GM23338 (cell line): ENCODE data around the gene ZGLP1. TPM values are rescaled to one million over a fixed set of nuclear protein-coding genes. Genes with fewer than 3 reads are reported as not detected.

ENCODE experiments used
- ATAC-seq: fragments of 200-7000 bp; cut with Tn5 transposase; 3 replicates; pipeline ENCODE4 v1.9.1; 2020
- DNase-seq: peaks from one replicate; pipeline ENCODE4 v3.0.0-alpha.2; 2015; ENCODE audit warnings: low spot score
- H2AFZ ChIP-seq: fragments of 200-600 bp; sonication (generic); 2 replicates; pipeline ENCODE4 v1.8.0; 2016; ENCODE audit warnings: antibody characterized with exemption, mild to moderate bottlenecking, moderate library complexity
- H3F3A ChIP-seq: fragments of 200-600 bp; sonication (generic); replicated peaks from 2 replicates; pipeline ENCODE4 v1.8.0; 2017; ENCODE audit warnings: antibody characterized with exemption, mixed run types, low read depth
- H3K27ac ChIP-seq: fragments of 200-600 bp; sonication (generic); 2 replicates; pipeline ENCODE4 v1.6.1; 2016; ENCODE audit warnings: low read depth
- H3K27me3 ChIP-seq: fragments of 200-600 bp; sonication (generic); 2 replicates; pipeline ENCODE4 v1.8.0; 2016; ENCODE audit warnings: mild to moderate bottlenecking, mixed run types, moderate library complexity; ENCODE audit not compliant: insufficient read depth
- H3K36me3 ChIP-seq: fragments of 200-600 bp; sonication (generic); 2 replicates; pipeline ENCODE4 v1.8.0; 2016; ENCODE audit warnings: mild to moderate bottlenecking; ENCODE audit not compliant: insufficient read depth
- H3K4me1 ChIP-seq: fragments of 200-600 bp; sonication (generic); 2 replicates; pipeline ENCODE4 v1.8.0; 2016; ENCODE audit warnings: mild to moderate bottlenecking, moderate library complexity; ENCODE audit not compliant: insufficient read depth
- H3K4me2 ChIP-seq: fragments of 200-600 bp; sonication (generic); 2 replicates; pipeline ENCODE4 v1.7.1; 2017; ENCODE audit warnings: mixed run types
- H3K4me3 ChIP-seq: fragments of 200-600 bp; sonication (generic); 2 replicates; pipeline ENCODE4 v1.6.1; 2016; ENCODE audit warnings: mixed run types
- H3K79me2 ChIP-seq: fragments of 200-600 bp; sonication (generic); replicated peaks from 2 replicates; pipeline ENCODE4 v1.8.0; 2017; ENCODE audit warnings: mild to moderate bottlenecking; ENCODE audit not compliant: insufficient read depth
- H3K9me2 ChIP-seq: fragments of 200-600 bp; sonication (generic); 2 replicates; pipeline ENCODE4 v1.8.0; 2017; ENCODE audit not compliant: insufficient read depth
- H4K20me1 ChIP-seq: fragments of 200-600 bp; sonication (generic); replicated peaks from 2 replicates; pipeline ENCODE4 v1.8.0; 2017; ENCODE audit warnings: mild to moderate bottlenecking; ENCODE audit not compliant: insufficient read depth
- H3K27ac Mint-ChIP-seq: 2 replicates; pipeline ENCODE4 v1.8.0; 2020; ENCODE audit warnings: inconsistent platforms, mild to moderate bottlenecking, moderate library complexity, mixed read lengths
- H3K27me3 Mint-ChIP-seq: 3 replicates; pipeline ENCODE4 v1.8.0; 2022; ENCODE audit warnings: low read depth, mild to moderate bottlenecking, moderate library complexity, mixed read lengths, inconsistent platforms; ENCODE audit not compliant: insufficient read depth, poor library complexity
- H3K36me3 Mint-ChIP-seq: 3 replicates; pipeline ENCODE4 v1.8.0; 2021; ENCODE audit warnings: low read depth, mild to moderate bottlenecking, inconsistent platforms, moderate library complexity, mixed read lengths
- H3K4me1 Mint-ChIP-seq: 3 replicates; pipeline ENCODE4 v1.8.0; 2020; ENCODE audit warnings: mild to moderate bottlenecking, inconsistent platforms, mixed read lengths
- H3K4me3 Mint-ChIP-seq: 3 replicates; pipeline ENCODE4 v1.8.0; 2021; ENCODE audit warnings: moderate library complexity, mild to moderate bottlenecking, inconsistent platforms, mixed read lengths
- H3K9me3 Mint-ChIP-seq: 3 replicates; pipeline ENCODE4 v1.8.0; 2020; ENCODE audit warnings: moderate library complexity, mild to moderate bottlenecking, inconsistent platforms, mixed read lengths
- ETS1 ChIP-seq: IDR thresholded peaks from 2 replicates; pipeline ENCODE4 v1.6.1; 2016; ENCODE audit warnings: antibody characterized with exemption
- EZH2 ChIP-seq: fragments of 200-600 bp; sonication (generic); IDR thresholded peaks from one replicate; pipeline ENCODE4 v1.8.0; 2017; ENCODE audit warnings: antibody characterized with exemption, mild to moderate bottlenecking, low read depth; ENCODE audit not compliant: unreplicated experiment
- EZH2phosphoT487 ChIP-seq: fragments of 200-600 bp; sonication (generic); IDR thresholded peaks from one replicate; pipeline ENCODE4 v1.8.1; 2018; ENCODE audit warnings: antibody characterized with exemption; ENCODE audit not compliant: unreplicated experiment
- ZNF331 ChIP-seq: fragments of 250-450 bp; sonication (Bioruptor Pico); IDR thresholded peaks from 2 replicates; pipeline ENCODE4 v1.5.0; 2020; ENCODE audit warnings: low read depth, mild to moderate bottlenecking, moderate library complexity
- polyA plus RNA-seq: library from polyadenylated mRNA; unstranded; fragments of >200 nt; fragmentation: Nextera tagmentation; extraction: Ambion mirVana; gene quantifications from 2 replicates; pipeline ENCODE4 v1.2.1, GENCODE V29; 2016
- total RNA-seq: library from RNA; depleted of rRNA; stranded (reverse); fragments of >200 nt; shearing (Covaris generic); gene quantifications from 2 replicates; pipeline ENCODE4 v1.2.3, GENCODE V29; 2014
- TF ChIP-seq, protein P1 (sequence below): fragments of 250-450 bp; sonication (Bioruptor Pico); IDR thresholded peaks from 2 replicates; pipeline ENCODE4 v1.5.0; 2020; ENCODE audit warnings: mild to moderate bottlenecking, moderate library complexity

ZGLP1 gene
- total and polyA plus RNA-seq, 2 experiments from 2014 or later, result 1.5 to 5.3 TPM

DNA sequence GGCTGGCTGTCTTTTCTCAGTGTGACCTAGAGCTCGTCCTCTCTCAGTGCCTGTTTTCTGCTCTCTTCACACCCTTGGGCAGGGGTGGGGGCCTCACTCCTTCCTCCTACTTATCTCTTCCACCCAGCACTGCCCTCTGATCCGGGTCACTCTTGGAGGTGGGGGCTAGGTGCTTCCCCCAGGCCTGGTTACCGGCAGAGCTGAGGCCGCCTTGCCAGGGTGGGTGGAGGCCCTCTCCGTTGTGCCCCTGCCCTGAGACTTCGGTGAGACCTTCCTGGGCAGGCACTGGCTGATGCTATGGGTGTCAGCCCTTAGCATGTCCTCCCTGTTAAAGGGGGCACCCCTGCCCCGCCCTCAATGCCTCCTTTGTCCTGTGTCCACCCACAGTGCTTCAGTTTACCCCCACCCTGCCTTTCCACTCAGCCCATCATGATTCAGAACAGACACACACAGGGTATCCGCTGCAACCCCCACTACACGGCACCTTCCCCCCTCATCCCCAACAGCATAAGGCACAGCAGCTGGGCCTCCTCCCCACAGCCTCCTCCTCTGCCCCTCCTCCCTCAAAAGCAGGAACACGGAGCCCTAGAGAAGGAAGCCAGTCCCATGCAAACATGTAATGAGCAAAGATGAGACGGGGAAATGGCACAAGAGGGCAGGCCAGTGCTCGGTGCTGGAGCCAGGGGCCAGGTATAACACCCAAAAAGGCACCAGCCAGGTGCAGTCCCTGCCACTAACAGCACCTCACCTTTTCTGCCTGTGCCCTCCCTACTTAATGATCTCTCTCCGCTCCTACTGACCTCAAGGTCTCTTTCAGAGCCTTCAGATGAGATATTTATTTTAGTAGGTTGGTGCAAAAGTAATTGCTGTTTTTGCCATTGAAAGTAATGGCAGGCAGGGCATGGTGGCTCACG lies 9.8 kb downstream of the ZGLP1 start (continued):
- no peak for TF ChIP-seq ETS1
- TF ChIP-seq ZNF331 (CRISPR knock-in tag), result no peak
- TF ChIP-seq, protein P1, sequence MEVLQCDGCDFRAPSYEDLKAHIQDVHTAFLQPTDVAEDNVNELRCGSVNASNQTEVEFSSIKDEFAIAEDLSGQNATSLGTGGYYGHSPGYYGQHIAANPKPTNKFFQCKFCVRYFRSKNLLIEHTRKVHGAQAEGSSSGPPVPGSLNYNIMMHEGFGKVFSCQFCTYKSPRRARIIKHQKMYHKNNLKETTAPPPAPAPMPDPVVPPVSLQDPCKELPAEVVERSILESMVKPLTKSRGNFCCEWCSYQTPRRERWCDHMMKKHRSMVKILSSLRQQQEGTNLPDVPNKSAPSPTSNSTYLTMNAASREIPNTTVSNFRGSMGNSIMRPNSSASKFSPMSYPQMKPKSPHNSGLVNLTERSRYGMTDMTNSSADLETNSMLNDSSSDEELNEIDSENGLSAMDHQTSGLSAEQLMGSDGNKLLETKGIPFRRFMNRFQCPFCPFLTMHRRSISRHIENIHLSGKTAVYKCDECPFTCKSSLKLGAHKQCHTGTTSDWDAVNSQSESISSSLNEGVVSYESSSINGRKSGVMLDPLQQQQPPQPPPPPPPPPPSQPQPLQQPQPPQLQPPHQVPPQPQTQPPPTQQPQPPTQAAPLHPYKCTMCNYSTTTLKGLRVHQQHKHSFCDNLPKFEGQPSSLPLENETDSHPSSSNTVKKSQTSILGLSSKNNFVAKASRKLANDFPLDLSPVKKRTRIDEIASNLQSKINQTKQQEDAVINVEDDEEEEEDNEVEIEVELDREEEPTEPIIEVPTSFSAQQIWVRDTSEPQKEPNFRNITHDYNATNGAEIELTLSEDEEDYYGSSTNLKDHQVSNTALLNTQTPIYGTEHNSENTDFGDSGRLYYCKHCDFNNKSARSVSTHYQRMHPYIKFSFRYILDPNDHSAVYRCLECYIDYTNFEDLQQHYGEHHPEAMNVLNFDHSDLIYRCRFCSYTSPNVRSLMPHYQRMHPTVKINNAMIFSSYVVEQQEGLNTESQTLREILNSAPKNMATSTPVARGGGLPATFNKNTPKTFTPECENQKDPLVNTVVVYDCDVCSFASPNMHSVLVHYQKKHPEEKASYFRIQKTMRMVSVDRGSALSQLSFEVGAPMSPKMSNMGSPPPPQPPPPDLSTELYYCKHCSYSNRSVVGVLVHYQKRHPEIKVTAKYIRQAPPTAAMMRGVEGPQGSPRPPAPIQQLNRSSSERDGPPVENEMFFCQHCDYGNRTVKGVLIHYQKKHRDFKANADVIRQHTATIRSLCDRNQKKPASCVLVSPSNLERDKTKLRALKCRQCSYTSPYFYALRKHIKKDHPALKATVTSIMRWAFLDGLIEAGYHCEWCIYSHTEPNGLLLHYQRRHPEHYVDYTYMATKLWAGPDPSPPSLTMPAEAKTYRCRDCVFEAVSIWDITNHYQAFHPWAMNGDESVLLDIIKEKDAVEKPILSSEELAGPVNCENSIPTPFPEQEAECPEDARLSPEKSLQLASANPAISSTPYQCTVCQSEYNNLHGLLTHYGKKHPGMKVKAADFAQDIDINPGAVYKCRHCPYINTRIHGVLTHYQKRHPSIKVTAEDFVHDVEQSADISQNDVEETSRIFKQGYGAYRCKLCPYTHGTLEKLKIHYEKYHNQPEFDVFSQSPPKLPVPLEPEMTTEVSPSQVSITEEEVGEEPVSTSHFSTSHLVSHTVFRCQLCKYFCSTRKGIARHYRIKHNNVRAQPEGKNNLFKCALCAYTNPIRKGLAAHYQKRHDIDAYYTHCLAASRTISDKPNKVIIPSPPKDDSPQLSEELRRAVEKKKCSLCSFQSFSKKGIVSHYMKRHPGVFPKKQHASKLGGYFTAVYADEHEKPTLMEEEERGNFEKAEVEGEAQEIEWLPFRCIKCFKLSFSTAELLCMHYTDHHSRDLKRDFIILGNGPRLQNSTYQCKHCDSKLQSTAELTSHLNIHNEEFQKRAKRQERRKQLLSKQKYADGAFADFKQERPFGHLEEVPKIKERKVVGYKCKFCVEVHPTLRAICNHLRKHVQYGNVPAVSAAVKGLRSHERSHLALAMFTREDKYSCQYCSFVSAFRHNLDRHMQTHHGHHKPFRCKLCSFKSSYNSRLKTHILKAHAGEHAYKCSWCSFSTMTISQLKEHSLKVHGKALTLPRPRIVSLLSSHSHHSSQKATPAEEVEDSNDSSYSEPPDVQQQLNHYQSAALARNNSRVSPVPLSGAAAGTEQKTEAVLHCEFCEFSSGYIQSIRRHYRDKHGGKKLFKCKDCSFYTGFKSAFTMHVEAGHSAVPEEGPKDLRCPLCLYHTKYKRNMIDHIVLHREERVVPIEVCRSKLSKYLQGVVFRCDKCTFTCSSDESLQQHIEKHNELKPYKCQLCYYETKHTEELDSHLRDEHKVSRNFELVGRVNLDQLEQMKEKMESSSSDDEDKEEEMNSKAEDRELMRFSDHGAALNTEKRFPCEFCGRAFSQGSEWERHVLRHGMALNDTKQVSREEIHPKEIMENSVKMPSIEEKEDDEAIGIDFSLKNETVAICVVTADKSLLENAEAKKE (CRISPR knock-in tag), result no peak
- TF ChIP-seq EZH2, result no peak

DNA sequence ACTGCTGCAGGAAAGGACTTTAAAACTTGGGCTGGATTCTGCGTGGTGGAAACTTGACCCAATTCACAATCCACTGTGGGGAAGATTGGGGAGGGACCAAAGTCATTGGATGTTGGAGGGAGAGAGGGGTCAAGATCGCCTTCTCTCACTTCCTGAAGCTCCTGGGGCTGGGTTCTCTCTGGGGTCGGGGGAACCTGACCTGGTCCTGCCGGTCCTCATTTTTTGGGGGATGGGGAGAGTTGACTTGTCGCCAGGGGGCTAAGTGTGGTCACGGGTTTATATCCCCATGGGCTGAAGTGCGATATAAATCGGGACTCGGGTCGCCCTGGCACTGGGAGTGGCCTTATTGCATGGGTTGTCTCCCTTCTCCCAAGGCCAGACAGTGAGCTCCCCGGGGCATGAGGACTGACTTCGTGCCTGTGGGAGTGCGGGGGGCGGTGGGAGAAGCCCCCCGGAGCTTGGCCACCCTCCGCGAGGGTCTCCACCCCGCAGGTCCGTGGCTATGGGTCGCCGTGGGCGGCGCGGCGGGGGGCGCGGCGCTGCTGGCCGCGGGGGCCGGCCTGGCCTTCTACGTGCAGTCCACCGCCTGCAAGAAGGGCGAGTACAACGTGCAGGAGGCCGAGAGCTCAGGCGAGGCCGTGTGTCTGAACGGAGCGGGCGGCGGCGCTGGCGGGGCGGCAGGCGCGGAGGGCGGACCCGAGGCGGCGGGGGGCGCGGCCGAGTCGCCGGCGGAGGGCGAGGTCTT lies 13.6 kb downstream of the ZGLP1 start:
- no peaks in the 10 kb centered on the region for H3K36me3 ChIP-seq
- ATAC-seq (peak; percentile 4), DNase-seq (peak; percentile 75)
- H3K27me3 ChIP-seq, result peaks cover 71% of the 10 kb centered on the region
- H3K4me3 ChIP-seq, result peak overlapping the region; percentile 63
- H3K9me2 ChIP-seq, result no peaks in the 10 kb centered on the region
- no peaks in the 10 kb centered on the region for H3K79me2 ChIP-seq
- Mint-ChIP-seq H3K9me3 (no peaks in the 10 kb centered on the region), H3K27ac (no peak overlapping the region), H3K36me3 (no peaks in the 10 kb centered on the region), H3K4me1 (peaks cover 21% of the 10 kb centered on the region), H3K27me3 (peaks cover 67% of the 10 kb centered on the region), H3K4me3 (peak overlapping the region; percentile 72)
- no peak for TF ChIP-seq EZH2phosphoT487
- TF ChIP-seq ETS1, result no peak
- TF ChIP-seq EZH2, result peak; percentile 20
- H4K20me1 ChIP-seq, result no peaks in the 10 kb centered on the region
- peaks cover 8% of the 10 kb centered on the region for H3K4me1 ChIP-seq
- peak overlapping the region; percentile 83 for H2AFZ ChIP-seq
- peaks cover 18% of the 10 kb centered on the region; the same call in 1 of the 2 replicates for H3F3A ChIP-seq
- peak overlapping the region; percentile 92 for H3K4me2 ChIP-seq
- H3K27ac ChIP-seq, result no peak overlapping the region
